CD4-positive, alpha-beta T cell treated with Interleukin-17A for 4 hours (primary cell): Measurements from ENCODE around the gene STAB1.

ENCODE experiments used
- DNase-seq: peaks from one replicate; pipeline ENCODE4 v3.0.0-alpha.2; 2020; ENCODE audit warnings: mixed read lengths

STAB1 gene

GRCh38 chr3:52537165-52537620 lies 42.1 kb downstream of the STAB1 start:
- DNase-seq: no peak

DNA sequence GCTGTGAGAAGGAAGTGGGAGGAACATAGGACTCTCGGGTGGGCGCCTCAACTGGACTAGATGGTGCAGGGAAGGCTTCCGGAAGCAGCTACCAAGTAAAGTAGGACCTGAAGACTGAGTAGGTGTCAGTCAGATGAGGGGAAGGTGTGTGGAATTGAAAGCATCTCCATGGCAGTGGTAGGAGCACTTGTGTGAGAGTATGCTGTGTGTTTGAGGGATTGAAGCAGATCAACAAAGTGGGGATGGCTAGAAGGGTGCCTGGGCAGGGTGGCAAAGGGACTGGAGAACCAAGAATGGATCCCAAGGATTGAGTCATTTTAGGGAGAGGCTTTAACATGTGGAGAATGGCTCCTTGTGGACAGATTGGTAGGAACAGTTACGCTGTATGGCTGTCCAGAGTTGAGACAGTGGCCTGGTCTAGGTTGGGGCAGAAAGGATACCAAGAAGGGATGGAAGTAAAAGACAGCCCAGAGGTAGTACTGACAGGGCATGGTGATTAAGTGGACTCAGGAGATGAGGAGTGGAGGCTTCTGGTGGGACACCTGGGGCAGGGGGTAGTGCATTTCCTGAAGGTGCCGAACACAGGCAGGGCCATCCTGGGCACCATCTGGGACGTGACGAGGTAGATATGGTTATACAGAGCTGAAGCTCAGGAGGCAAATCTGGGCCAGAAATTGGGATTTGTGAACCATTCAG lies 42.7 kb downstream of the STAB1 start:
- DNase-seq: no peak

GRCh38 chr3:52539010-52539653 lies 44.0 kb downstream of the STAB1 start:
- no peak for DNase-seq

GRCh38 chr3:52541050-52541449 lies 45.9 kb downstream of the STAB1 start:
- no peak for DNase-seq

GRCh38 chr3:52544937-52545336 lies 49.8 kb downstream of the STAB1 start:
- no peak for DNase-seq

- no peak for DNase-seq
Observed at GRCh38 chr3:52546111-52546901, 51.2 kb downstream of the STAB1 start.

- DNase-seq: no peak
Observed at GRCh38 chr3:52547143-52547542, 52.0 kb downstream of the STAB1 start.

DNA sequence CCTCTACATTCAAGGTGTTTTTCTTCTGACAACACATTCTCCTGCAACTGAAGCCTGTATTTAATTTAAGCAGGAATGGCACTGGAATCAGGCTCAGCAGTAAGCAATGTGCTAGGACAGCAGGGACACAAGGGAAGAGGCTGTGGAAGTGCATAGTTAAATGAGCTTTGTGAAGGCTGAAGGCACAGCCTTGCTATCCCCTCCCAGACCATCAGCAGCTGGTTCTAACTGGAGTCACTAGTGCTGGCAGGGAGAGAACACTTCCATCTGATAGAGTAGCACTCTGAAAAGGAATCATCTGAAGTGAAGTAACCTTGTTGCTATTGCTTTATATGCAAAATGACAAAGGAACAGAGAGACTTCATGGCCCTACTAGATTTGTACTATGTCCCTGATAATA lies 56.0 kb downstream of the STAB1 start:
- no peak for DNase-seq

DNA sequence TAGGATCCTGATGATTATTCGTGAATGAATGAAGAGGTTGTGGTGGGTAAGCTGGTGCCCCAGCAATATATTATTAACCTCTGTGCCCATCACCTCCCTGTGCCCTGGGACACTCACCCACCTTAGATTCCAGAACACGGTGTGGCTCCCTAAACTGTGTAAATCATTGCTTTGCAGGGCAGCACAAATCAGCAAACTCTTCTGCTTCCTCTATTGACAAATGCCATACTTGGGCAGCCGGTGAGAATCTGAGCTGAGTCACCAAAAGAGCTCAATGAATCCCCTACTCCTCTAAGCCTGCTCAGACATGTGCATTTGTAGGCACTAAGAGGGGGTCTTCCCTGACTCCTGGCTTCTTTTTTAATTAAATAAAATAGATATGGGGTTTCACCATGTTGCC lies 57.0 kb downstream of the STAB1 start:
- DNase-seq: no peak

DNA sequence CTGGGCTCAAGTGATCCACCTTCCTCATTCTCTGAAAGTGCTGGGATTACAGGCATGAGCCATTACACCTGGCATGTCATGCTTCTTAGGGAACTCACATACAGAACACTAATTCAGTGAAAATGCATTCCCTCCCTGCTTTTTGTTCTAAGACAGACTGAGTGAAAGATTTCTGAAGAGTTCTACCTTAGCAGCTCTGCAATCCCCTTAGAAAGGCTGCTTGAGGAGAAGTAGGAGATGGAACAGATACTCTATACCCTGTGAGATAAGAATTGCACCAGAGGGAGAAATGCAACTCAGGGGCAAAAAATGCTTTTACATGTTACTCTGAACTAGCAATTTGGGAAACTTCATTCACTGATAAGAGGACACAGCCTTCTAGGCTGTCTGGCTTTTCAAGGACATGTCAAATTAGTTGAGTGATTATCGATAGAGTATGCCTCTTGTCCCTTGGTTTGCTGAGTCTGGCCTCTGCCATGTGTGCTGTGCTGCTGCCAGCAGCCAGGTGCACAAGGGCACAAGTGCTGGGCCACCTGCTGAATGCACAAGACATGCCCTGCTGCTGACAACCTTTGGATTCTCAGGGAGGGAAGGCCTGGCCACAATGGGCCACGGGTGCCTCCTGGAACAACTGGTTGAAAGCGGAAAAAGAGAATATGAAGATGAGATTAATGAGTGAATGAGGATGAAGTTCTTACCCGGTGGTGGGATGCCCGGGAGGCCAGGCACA lies 59.1 kb downstream of the STAB1 start:
- DNase-seq: no peak

GRCh38 chr3:52555056-52555455 lies 59.9 kb downstream of the STAB1 start:
- DNase-seq: no peak

DNA sequence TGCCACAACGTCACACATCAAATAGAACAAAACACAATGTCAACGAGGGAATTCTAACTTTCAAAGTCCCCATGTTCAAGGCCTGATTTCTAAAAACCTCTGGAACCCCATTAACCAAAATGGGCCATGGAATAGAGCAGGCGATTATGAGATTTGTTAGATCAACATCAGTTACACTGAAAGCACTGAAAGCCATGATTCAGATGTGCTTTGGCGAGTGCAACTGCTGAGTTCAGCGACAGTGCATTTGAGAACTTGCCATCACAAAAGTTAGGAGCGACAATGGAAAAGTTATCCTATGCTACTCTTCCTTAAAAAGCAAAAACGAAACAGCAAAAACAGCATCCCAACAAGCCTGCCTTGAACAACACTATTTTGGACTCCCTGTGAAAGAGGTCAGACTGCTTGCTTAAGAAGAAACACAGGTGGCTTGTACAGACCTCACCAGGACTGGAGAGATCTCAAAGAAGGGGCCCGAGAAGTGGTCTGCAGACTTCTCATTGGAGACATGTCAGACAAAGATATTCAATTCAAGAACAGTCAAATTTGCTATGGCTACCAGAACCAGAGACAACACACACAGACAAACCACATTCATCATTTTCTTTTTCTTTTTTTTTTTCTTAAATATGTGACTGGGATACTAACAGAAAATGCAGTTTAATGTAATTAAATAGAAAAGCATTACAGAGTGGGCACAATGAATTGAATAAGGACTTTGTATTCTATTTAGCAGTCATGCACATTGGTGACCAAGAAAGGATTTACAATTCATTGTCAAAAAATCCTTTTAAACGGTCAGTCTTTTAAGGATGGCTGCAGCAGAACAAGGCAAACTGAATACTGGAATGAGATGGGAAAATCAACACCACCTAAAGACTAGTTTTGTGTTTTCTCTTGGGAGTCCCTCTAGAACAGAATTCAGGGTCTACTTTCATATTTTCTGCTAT lies 62.1 kb downstream of the STAB1 start:
- DNase-seq: no peak

DNA sequence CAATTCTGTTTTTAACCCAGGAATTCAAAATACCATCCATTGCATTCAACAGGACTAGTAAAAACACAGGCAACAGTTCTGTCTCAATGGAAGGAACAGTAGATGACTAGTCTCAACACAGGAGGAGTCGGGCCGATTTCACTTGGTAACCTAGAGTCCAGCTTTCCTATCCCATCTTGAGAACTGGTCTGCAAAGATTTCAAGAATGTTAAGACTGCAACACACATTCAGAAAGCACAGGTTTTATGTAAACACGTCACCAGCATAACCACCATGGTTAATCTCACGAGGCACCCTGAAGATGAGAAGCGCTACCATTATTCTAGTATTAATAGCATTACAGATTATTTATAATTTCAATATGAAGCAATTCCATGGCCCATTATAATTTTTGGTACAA lies 63.3 kb downstream of the STAB1 start:
- DNase-seq: no peak

DNA sequence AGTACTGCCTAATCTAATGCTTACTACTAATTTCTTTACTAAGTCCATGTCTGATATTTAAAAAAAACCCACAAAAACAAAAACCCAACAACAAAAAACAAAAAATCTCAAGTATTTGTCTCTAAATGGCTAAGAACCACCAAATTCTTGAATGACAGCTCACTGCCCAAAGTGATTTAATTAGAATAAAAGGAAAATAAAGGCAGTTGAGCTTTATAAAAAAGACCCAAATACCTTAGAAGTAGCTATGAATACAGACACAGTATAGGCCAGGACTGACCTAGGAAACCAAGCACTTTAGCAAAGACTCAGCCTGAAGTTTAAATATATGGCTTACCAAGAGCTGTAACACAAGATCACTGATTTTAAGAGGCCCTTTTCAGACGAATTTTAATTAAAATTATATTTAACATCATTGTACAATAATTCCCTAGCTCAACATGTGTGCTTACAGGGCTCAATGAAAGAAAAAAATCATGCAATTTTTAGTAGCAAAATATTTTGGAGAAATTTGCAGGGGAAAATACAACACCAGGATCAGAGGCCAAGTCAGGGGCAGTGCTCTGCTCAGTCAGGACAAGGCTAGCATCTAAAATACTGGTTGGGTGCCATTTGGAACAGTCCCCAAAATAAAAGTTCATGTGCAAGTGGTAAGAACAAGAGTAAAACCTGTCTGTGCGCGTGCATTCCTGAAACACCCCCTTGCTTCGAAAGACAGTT lies 66.0 kb downstream of the STAB1 start:
- no peak for DNase-seq

DNA sequence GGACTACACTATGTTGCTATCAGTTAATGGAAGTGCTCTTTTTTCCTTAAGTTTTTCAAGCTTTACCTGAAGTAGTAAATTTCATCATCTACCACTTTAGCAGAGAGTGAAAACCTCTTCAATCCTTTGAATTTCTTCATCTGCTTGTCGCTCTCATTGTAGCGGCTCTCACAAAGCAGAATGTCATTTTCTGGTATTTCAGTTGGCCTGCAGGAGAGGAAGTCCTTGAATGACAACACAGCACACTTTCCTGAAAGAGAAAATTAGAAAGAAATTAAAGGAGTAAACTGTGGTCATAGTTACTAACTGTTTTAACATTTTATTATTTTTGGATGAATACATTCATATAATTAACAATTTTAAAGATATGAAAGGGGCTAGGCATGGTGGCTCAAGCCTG lies 68.8 kb downstream of the STAB1 start:
- DNase-seq: no peak

- no peak for DNase-seq
Observed at GRCh38 chr3:52568069-52568468, 72.9 kb downstream of the STAB1 start.

DNA sequence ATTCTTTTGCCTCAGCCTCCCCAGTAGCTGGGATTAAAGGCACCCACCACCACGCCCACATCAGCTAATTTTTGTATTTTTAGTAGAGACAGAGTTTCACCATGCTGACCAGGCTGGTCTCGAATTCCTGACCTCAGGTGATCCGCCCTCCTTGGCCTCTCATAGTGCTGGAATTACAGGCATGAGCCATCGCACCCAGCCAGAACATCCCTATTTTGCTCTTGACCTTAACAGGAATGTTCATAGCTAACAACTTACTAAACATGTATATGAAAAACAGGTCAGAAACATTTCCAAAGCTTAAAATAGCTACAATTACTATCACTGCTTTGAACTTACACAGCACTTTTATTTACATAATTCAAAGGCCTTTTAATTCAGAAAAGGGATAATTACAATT lies 74.9 kb downstream of the STAB1 start:
- no peak for DNase-seq

DNA sequence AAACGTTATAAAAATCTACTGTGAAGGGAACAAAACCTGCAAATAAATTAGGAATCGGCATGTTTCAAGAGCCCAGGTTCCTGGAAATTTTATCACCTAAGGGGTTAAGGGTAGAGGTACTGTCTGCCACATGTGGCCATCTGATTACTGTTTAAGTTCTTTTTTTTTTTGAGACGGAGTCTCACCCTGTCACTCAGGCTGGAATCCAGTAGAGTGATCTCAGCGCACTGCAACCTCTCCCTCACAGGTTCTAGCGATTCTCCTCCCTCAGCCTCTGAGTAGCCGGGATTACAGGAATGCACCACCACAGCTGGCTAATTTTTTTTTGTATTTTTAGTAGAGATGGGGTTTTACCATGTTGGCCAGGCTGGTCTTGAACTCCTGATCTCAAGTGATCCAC lies 77.1 kb downstream of the STAB1 start:
- no peak for DNase-seq
